Liver (tissue), 9 donors: Measurements from ENCODE around the gene HOXA4. TPM values are rescaled to one million over a fixed set of nuclear protein-coding genes. Genes with fewer than 3 reads are reported as not detected.

Experiments used
- DNase-seq: peaks from one replicate; pipeline ENCODE4 v3.0.0-alpha.2; 2017; ENCODE audit warnings: low spot score
- H3K27ac ChIP-seq, 2 donors: one replicate each; pipeline ENCODE4 v1.7.0; 2013; ENCODE audit warnings: inconsistent platforms in 2 of 2, low read length in 2 of 2, control low read depth in 1 of 2, low read depth in 1 of 2, mild to moderate bottlenecking in 1 of 2
- H3K27me3 ChIP-seq, 4 donors: one replicate each; pipeline versions ENCODE4 v1.6.1 to v1.7.0; 2013; ENCODE audit warnings: low read length in 3 of 4, inconsistent platforms in 1 of 4, mild to moderate bottlenecking in 1 of 4, moderate library complexity in 1 of 4; ENCODE audit not compliant: control insufficient read depth in 4 of 4, insufficient read depth in 4 of 4
- H3K36me3 ChIP-seq, 4 donors: one replicate each; pipeline versions ENCODE4 v1.6.1 to v1.7.0; 2013; ENCODE audit warnings: low read length in 3 of 4, mild to moderate bottlenecking in 3 of 4, low read depth in 1 of 4, moderate library complexity in 1 of 4; ENCODE audit not compliant: control insufficient read depth in 4 of 4, insufficient read depth in 3 of 4
- H3K4me1 ChIP-seq, 4 donors: one replicate each; pipeline versions ENCODE4 v1.6.1 to v1.7.0; 2013; ENCODE audit warnings: low read length in 3 of 4, mild to moderate bottlenecking in 3 of 4, moderate library complexity in 1 of 4; ENCODE audit not compliant: control insufficient read depth in 4 of 4, insufficient read depth in 4 of 4
- H3K4me3 ChIP-seq, 3 donors: one replicate each; pipeline versions ENCODE4 v1.6.1 to v1.7.0; 2013; ENCODE audit warnings: low read length in 3 of 3, control low read depth in 1 of 3, low read depth in 1 of 3, mild to moderate bottlenecking in 1 of 3
- H3K9ac ChIP-seq, 2 donors: one replicate each; pipeline ENCODE4 v1.7.0; 2013; ENCODE audit warnings: low read length in 2 of 2, mild to moderate bottlenecking in 2 of 2, moderate library complexity in 2 of 2, control low read depth in 1 of 2, low read depth in 1 of 2
- H3K9me3 ChIP-seq, 4 donors: one replicate each; pipeline versions ENCODE4 v1.6.1 to v1.7.0; 2013; ENCODE audit warnings: low read length in 3 of 4; ENCODE audit not compliant: control insufficient read depth in 4 of 4
- EGR1 ChIP-seq, 2 donors: IDR thresholded peaks; 2 replicates each; pipeline ENCODE4 v1.6.1; 2016 to 2018; ENCODE audit warnings: antibody characterized with exemption in 2 of 2, low read depth in 2 of 2
- FOXA1 ChIP-seq: IDR thresholded peaks from 2 replicates; pipeline ENCODE4 v1.6.1; 2016; ENCODE audit warnings: antibody characterized with exemption
- FOXA2 ChIP-seq: IDR thresholded peaks from 2 replicates; pipeline ENCODE4 v1.6.1; 2016; ENCODE audit warnings: antibody characterized with exemption
- GABPA ChIP-seq, 2 donors: IDR thresholded peaks in 1 of 2; conservative IDR thresholded peaks in 1 of 2; 2 replicates each; pipeline ENCODE4 v1.6.1; 2016; ENCODE audit warnings: antibody characterized with exemption in 2 of 2, mild to moderate bottlenecking in 1 of 2, moderate library complexity in 1 of 2
- HNF4A ChIP-seq, 2 donors: conservative IDR thresholded peaks; 2 replicates each; pipeline ENCODE4 v1.6.1; 2016; ENCODE audit warnings: antibody characterized with exemption in 2 of 2, mild to moderate bottlenecking in 2 of 2
- HNF4G ChIP-seq: IDR thresholded peaks from 2 replicates; pipeline ENCODE4 v1.6.1; 2016; ENCODE audit warnings: antibody characterized with exemption
- JUND ChIP-seq, 2 donors: IDR thresholded peaks; 2 replicates each; pipeline ENCODE4 v1.6.1; 2016; ENCODE audit warnings: antibody characterized with exemption in 2 of 2
- NR2F2 ChIP-seq: IDR thresholded peaks from 2 replicates; pipeline ENCODE4 v1.6.1; 2016; ENCODE audit warnings: antibody characterized with exemption
- RAD21 ChIP-seq, 2 donors: IDR thresholded peaks; 2 replicates each; pipeline ENCODE4 v1.6.1; 2016; ENCODE audit warnings: antibody characterized with exemption in 2 of 2, mild to moderate bottlenecking in 2 of 2
- RXRA ChIP-seq, 2 donors: IDR thresholded peaks; 2 replicates each; pipeline ENCODE4 v1.6.1; 2017 to 2018; ENCODE audit warnings: antibody characterized with exemption in 2 of 2, mild to moderate bottlenecking in 1 of 2
- SP1 ChIP-seq: IDR thresholded peaks from 2 replicates; pipeline ENCODE4 v1.6.1; 2018; ENCODE audit warnings: antibody characterized with exemption, mild to moderate bottlenecking
- TAF1 ChIP-seq: conservative IDR thresholded peaks from 2 replicates; pipeline ENCODE4 v1.6.1; 2016; ENCODE audit warnings: antibody characterized with exemption, mild to moderate bottlenecking
- YY1 ChIP-seq: IDR thresholded peaks from 2 replicates; pipeline ENCODE4 v1.6.1; 2016; ENCODE audit warnings: antibody characterized with exemption, mild to moderate bottlenecking
- WGBS: extraction: QIAGEN DNeasy Blood & Tissue Kit; methylation state at CpG from one replicate; pipeline ENCODE4 v1.1.7; 2013; 5-methylcytosine and 5-hydroxymethylcytosine counted together
- polyA plus RNA-seq, 2 donors: library from polyadenylated mRNA; stranded (reverse) in 1 of 2; unstranded in 1 of 2; fragments of 200-250 nt in 1 of 2; fragments of >200 nt in 1 of 2; fragmentation: Nextera tagmentation in 1 of 2; extraction: Ambion mirVana in 1 of 2; gene quantifications; one replicate each; pipeline versions ENCODE4 v1.2.1 to v1.2.3, GENCODE V29; 2013 to 2015
- total RNA-seq, 2 donors: library from RNA; depleted of rRNA; stranded (reverse); fragments of >200 nt; gene quantifications; one replicate each; pipeline ENCODE4 v1.2.3, GENCODE V29; 2014
- TF ChIP-seq, protein P1 (sequence below): IDR thresholded peaks from 2 replicates; pipeline ENCODE4 v1.6.1; 2016; ENCODE audit warnings: antibody characterized with exemption
- TF ChIP-seq, protein P2 (sequence below): IDR thresholded peaks from 2 replicates; pipeline ENCODE4 v1.6.1; 2016; ENCODE audit warnings: antibody characterized with exemption
- TF ChIP-seq, protein P3 (sequence below): IDR thresholded peaks from 2 replicates; pipeline ENCODE4 v1.6.1; 2016; ENCODE audit warnings: antibody characterized with exemption, mild to moderate bottlenecking
- TF ChIP-seq, protein P4 (sequence below): fragments of 150-350 bp; IDR thresholded peaks from 2 replicates; pipeline ENCODE4 v1.5.1; 2017; ENCODE audit warnings: improper control_type of control experiment, low read depth, low read length; ENCODE audit not compliant: missing input control
- TF ChIP-seq, protein P5 (sequence below): IDR thresholded peaks from 2 replicates; pipeline ENCODE4 v1.6.1; 2016; ENCODE audit warnings: antibody characterized with exemption
- donor health status: healthy.
- donor health status: healthy.
- donor health status: healthy.
- donor health status: healthy.
- donor health status: healthy.

HOXA4 gene
- total and polyA plus RNA-seq, 4 donors, result 0.17 to 1.1 (median 0.30) TPM

DNA sequence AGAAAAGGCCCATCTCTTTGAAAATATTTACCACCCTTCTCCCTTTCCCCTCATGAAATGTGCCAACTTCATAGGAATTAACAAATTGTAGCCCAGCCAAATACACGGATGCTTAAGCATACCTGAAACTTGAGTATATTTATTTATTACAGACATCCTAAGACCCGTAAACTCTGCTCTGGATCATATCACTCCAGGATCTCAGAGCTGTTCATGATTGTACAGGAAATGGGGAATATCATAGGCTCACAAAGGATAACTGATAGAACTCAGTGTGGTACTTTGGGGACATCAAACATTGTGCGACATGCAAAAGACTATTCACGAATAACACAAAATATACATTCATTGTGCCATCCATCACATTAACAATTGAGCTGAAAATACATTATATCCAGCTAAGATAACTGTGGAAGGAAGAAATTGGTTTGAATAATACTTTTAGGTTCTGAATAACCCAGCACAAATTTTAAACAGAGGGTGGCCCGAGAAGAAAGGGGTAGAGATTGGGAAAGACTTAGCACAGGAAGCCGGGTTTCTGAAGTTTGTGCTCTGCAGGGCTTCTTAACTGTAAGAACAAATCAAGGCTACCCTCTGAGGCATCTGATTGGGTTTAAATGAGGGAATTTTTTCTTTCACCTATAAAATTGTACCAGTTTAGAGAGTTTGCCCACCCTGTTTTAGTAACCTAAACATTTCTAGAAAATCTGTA, 37.2 kb downstream of the HOXA4 start:
- Histone ChIP-seq H3K27me3 (peaks cover 2 to 38% (median 17%) of the 10 kb centered on the region in 4 donors), H3K4me1 (peaks cover 0 to 1% (median 0%) of the 10 kb centered on the region in 4 donors), H3K36me3 (no peaks in the 10 kb centered on the region), H3K9ac (no peak overlapping the region), H3K4me3 (no peak overlapping the region), H3K9me3 (no peaks in the 10 kb centered on the region), H3K27ac (no peak overlapping the region)
- TF ChIP-seq GABPA (IDR thresholded peaks at IDR 0.05 in 1 of 2, conservative IDR thresholded peaks at IDR 0.05 in 1 of 2), result no peak
- WGBS, result 35% methylated on average over 6 of the region's 6 CpGs
- no peak for DNase-seq

DNA sequence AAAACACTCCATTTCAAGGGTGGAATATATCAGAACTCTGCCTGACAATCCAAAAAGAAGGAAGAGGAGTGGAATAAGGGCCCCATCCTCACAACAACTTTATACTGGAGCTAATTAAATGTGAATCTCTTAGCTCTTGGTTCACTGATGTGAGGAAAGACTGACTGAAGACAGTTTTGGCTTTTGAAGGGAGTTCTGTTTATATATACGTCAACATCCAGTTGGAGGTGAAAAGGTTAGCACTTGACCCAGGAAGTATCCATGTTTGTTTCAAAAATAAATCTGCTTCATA, 37.8 kb downstream of the HOXA4 start:
- H3K27ac ChIP-seq, result no peak overlapping the region
- peaks cover 0 to 4% (median 0%) of the 10 kb centered on the region in 4 donors for H3K9me3 ChIP-seq
- H3K27me3 ChIP-seq, result peaks cover 2 to 34% (median 15%) of the 10 kb centered on the region in 4 donors
- H3K36me3 ChIP-seq, result no peaks in the 10 kb centered on the region
- no peak overlapping the region for H3K4me3 ChIP-seq
- H3K4me1 ChIP-seq, result peaks cover 0 to 3% (median 2%) of the 10 kb centered on the region in 4 donors
- 47% methylated on average over 1 of the region's 1 CpG for WGBS
- TF ChIP-seq RAD21 (IDR thresholded peaks at IDR 0.05) (no peak), NR2F2 (no peak), SP1 (no peak), JUND (IDR thresholded peaks at IDR 0.05) (no peak), EGR1 (IDR thresholded peaks at IDR 0.05; ENCODE audit: low read depth in 2 of 2) (no peak), HNF4A (conservative IDR thresholded peaks at IDR 0.05) (no peak), YY1 (no peak), TAF1 (no peak), HNF4G (no peak), FOXA2 (no peak), FOXA1 (no peak), RXRA (IDR thresholded peaks at IDR 0.05) (no peak), GABPA (IDR thresholded peaks at IDR 0.05 in 1 of 2, conservative IDR thresholded peaks at IDR 0.05 in 1 of 2) (no peak)
- TF ChIP-seq, protein P1, sequence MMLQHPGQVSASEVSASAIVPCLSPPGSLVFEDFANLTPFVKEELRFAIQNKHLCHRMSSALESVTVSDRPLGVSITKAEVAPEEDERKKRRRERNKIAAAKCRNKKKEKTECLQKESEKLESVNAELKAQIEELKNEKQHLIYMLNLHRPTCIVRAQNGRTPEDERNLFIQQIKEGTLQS, result no peak
- TF ChIP-seq, protein P2, sequence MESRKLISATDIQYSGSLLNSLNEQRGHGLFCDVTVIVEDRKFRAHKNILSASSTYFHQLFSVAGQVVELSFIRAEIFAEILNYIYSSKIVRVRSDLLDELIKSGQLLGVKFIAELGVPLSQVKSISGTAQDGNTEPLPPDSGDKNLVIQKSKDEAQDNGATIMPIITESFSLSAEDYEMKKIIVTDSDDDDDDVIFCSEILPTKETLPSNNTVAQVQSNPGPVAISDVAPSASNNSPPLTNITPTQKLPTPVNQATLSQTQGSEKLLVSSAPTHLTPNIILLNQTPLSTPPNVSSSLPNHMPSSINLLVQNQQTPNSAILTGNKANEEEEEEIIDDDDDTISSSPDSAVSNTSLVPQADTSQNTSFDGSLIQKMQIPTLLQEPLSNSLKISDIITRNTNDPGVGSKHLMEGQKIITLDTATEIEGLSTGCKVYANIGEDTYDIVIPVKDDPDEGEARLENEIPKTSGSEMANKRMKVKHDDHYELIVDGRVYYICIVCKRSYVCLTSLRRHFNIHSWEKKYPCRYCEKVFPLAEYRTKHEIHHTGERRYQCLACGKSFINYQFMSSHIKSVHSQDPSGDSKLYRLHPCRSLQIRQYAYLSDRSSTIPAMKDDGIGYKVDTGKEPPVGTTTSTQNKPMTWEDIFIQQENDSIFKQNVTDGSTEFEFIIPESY, result no peak
- TF ChIP-seq, protein P3, sequence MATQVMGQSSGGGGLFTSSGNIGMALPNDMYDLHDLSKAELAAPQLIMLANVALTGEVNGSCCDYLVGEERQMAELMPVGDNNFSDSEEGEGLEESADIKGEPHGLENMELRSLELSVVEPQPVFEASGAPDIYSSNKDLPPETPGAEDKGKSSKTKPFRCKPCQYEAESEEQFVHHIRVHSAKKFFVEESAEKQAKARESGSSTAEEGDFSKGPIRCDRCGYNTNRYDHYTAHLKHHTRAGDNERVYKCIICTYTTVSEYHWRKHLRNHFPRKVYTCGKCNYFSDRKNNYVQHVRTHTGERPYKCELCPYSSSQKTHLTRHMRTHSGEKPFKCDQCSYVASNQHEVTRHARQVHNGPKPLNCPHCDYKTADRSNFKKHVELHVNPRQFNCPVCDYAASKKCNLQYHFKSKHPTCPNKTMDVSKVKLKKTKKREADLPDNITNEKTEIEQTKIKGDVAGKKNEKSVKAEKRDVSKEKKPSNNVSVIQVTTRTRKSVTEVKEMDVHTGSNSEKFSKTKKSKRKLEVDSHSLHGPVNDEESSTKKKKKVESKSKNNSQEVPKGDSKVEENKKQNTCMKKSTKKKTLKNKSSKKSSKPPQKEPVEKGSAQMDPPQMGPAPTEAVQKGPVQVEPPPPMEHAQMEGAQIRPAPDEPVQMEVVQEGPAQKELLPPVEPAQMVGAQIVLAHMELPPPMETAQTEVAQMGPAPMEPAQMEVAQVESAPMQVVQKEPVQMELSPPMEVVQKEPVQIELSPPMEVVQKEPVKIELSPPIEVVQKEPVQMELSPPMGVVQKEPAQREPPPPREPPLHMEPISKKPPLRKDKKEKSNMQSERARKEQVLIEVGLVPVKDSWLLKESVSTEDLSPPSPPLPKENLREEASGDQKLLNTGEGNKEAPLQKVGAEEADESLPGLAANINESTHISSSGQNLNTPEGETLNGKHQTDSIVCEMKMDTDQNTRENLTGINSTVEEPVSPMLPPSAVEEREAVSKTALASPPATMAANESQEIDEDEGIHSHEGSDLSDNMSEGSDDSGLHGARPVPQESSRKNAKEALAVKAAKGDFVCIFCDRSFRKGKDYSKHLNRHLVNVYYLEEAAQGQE, result no peak
- TF ChIP-seq, protein P4, sequence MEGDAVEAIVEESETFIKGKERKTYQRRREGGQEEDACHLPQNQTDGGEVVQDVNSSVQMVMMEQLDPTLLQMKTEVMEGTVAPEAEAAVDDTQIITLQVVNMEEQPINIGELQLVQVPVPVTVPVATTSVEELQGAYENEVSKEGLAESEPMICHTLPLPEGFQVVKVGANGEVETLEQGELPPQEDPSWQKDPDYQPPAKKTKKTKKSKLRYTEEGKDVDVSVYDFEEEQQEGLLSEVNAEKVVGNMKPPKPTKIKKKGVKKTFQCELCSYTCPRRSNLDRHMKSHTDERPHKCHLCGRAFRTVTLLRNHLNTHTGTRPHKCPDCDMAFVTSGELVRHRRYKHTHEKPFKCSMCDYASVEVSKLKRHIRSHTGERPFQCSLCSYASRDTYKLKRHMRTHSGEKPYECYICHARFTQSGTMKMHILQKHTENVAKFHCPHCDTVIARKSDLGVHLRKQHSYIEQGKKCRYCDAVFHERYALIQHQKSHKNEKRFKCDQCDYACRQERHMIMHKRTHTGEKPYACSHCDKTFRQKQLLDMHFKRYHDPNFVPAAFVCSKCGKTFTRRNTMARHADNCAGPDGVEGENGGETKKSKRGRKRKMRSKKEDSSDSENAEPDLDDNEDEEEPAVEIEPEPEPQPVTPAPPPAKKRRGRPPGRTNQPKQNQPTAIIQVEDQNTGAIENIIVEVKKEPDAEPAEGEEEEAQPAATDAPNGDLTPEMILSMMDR, result no peak
- TF ChIP-seq, protein P5, sequence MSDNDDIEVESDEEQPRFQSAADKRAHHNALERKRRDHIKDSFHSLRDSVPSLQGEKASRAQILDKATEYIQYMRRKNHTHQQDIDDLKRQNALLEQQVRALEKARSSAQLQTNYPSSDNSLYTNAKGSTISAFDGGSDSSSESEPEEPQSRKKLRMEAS, result no peak
- H3K9ac ChIP-seq, result no peak overlapping the region
- no peak for DNase-seq
